Measurements from ENCODE around the gene AGAP3.

Gene AGAP3

DNA sequence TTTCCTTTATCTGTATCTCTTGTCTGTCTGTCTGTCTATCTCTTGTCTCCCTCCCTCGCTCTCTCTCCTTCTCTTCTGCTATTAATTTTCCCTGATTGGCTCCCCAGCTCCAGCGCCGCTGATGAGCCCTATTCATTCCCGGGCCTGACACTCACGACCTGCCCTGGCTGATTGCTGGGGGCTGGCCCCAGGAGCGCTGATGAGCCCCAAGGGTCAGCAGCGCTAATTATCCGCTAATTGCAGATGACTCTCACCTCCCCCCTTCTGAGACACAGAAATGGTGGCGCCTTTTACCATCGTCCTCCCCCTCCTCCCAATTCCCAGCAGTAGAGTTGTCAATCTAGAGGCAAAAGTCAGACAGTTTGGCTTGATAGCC is 82.5 kb downstream of the AGAP3 start:
- no peak for DNase-seq

DNA sequence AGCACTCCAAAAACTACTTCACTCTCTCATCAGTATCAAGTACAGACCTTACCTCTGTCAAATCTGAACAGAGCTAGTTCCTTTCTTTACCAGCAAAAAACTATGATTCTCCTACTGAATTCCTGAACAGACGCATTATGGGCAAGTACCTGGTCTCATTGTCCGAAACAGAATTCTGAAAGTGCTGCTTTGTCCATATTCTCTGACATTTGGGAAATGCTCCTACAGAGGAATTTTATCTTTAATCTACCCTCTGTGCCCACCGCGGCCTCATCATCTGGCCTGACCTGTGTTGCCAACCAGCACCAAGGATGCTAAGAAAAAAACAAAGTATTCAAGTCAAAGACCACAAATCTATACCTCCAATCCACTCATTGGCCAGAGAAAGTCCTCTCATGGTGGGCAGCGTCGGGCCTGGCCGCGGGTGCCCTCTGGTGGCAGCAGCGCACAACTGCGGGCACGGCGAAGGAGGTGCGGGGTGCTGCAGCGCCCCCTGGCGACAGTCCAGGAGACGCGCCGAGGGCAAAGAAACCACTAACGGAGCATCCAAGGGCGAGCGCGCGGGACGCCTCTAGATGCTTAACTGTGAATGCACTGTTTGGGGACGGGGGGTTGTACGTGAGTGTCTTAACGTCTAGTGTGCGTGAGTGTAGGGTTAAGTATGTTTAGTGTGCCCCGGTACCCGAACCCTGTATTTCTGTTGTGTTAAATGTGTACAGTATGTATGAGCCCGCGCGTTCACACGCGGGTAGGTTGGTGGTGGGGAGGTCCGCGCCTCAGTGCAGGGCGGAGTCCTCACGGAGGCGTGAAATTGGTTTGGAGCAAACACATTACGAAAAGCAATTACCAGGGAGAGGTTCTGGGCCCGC is 86.2 kb downstream of the AGAP3 start:
- no peak for DNase-seq

DNA sequence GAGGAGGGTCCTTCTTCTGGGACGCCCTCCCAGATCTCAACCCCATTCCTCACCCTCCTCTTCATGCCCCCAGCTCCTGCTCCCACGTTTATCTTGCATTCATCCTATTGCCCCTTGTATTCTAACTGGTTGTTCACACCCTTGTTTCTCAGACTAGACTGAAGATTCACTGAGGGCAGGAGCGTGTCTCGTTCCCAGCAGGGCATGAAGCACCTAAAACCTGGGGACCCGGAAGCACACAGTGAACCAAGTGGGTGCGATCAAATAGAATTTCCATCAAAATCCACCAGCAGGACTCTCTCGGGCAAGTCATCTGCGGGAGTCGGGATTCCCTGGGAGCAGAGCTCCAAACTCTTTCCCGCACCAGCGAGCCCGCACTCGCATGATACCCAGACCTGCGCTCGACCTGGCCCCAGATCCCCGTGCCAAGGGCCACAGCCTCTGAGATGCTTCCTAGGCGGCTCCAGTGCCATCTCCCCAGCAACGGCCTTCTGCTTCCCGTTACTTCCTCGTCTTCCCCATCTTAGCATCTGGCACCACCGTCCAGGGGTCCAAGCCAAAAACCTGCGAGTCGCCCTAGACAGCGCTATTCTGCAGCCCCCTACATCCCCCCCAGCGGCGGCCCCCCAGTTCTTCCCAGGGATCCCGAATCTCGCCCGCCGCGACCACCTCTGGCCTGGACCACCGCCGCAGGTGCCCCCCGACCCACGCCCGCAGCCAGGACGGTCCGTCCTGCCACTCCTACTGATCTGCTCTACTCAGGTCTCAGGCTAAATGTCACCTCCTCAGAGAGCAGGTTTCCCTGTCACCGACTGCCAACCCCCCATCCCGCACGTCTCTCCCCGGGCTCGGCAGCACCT is 87.3 kb downstream of the AGAP3 start:
- DNase-seq: no peak

DNA sequence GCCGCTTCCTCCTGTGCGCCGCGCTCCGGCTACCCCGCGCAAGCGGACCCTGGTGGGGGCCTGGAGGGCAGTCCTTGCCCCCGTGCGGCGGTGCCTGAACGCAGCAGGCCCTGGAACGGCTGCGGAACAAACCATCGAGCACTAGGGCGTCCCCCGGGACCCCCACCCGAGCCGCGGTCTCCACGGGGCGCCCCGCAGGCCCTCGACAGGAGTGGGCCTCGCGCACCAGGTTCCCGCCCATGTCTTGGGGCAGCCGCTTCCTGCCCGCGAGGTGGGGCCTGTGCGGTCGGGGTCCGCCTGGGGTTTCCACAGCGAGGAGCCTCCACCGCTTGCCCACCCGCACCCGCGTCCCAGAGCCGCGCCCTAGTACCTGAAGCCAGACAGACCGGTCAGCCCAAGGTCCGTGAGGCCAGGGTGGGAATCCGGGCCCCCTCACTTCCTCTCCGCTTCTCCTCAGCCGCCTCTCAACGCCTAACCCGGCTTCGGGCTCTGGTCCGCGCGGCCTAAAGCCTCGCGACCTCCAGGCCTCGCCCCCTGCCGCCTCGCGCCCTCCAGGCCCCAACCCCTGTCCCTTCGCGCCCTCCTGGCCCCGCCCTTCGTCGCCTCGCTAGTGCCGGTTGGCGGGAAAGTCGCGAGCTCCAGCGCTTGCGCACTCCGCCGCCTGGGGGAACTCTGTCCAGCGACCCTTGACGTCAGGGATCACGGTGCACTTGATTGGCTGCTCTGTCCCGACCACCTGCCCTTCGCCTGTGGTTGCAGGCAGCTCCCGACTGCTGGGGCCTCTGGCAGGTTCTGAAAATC is 88.2 kb downstream of the AGAP3 start:
- no peak for DNase-seq

DNA sequence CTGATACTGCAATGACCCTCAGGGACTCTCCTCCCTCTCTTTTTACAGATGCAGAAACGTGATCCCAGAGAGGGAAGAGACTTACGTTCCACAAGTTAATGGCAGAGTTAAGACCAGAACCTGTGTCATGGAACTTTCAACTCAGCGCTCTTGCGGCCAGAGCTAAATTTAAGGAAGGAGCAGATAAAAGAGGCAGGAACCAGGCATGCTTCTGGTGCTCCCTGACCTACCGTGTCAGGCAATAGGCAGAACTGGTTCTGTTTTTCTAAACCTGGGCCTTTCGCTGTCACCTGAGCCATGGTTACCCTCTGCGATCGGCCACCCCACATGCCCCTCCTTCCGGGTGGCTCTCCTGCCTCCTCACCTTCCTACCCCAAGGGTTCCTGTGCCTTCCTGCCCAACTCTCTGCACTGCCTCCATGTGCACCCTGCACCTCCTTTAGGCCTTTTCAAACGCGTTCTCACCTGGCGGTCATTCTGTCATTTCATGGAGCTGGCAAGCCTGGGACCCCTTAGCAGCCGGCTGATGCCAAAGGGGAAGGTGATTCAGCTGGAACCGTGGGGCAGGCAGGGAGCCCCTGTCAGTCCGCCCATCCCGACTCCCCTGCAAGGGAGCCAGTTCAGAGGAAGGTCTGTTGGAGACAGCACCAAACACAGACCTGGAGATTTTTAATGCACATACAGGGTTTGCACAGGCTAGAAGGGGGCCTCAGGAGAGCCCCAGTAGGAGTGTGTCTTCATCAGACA is 88.9 kb downstream of the AGAP3 start:
- no peak for DNase-seq

DNA sequence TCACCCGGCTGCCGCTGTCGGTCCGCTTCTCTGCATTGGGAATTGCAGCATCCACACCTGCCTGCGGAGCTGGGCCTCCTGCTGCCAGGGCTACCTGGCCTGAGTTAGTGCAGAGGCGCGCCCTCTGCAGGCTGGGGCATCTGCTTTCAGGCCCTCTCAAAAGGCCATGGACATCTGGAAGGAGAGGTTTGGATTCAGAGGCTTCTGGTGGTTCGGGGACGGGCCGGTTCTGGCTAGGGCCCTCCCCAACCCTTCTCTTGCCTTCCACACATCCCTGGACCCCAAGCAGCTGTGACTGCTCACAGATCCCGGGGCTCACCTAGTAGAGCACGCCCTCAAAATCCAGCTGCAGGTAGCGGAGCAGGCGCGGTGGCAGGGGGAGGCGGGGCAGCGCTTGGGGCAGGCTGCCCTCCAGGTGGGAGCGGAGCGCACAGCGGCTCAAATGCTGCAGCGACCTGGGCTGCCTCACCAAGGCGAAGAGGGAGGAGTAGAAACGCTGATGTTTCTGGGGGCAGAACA is 89.6 kb downstream of the AGAP3 start:
- DNase-seq: no peak

DNA sequence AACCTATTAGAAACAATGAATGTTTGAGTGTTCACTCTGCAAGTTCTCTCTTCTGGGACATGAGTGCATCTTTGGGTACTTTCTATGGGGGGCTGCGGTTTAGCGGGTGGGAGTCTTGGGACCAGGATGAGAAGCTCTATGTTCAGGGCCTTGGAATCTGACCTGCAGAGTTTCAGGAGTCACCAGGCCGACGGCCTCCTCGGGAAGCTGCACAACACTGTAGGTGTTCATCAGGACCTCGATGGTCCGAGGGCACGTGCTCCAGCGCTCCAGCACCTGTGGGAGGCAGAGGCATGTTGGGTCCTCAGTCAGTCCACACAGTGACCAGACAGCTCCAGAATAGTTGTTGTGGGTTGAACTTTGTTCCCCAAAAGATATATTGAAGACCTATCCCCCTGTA is 90.1 kb downstream of the AGAP3 start:
- no peak for DNase-seq

DNA sequence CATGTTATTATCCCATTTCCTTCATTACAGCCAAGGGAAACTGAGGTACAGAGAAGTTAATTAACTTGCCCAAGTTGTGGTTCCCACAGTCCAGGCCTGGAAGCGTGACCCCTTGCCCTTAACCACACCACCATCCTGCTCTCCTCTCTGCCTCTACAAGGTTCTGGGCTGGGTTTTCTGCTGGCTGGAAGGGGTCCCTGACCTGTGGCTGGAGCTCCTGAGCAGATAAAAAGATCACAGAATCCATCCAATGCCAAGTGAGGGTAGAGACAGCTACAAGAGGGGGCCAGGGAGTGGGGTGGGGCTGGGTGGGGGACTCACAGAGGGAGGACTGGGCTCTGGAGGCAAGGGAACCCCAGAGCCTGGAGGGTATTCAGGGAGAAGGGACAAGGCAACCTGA is 91.0 kb downstream of the AGAP3 start:
- no peak for DNase-seq

DNA sequence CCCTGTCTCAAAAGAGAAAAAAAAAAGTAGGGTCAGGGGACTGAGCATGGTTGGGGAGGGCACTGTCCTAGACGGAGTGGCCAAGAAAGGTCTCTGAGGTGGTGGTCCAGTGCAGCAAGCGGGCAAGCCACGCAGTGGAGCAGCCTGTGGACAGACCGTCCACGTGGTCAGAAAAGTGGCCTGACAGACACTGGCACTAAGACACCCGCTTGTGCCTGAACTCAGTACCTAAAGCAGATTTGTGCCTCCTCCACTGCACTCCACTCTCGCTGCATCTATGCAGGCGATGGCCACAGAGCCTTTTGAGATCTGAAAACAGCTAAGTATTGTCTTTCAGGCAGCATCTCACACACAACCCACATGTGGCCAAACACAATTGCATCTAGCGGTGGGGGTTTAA is 92.0 kb downstream of the AGAP3 start:
- DNase-seq: no peak

DNA sequence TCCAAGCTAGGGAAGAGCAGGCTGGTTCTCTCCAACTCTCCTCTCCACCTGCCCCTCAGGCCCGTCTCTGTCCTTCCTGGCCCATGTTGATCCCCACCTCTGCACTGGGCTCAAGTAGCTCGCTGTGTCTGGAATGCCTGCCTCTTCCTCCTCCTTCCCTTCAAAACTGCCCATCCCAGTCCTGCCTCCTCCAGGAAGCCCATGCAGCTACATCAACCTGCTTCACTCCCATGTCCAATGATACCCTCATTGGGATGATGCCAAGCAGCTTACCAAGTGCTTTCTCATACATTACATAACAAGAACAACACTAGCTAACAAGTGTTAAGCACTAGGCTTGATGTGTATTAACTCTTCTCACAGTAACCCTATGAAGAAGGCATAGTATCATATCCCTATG is 92.6 kb downstream of the AGAP3 start:
- no peak for DNase-seq

DNA sequence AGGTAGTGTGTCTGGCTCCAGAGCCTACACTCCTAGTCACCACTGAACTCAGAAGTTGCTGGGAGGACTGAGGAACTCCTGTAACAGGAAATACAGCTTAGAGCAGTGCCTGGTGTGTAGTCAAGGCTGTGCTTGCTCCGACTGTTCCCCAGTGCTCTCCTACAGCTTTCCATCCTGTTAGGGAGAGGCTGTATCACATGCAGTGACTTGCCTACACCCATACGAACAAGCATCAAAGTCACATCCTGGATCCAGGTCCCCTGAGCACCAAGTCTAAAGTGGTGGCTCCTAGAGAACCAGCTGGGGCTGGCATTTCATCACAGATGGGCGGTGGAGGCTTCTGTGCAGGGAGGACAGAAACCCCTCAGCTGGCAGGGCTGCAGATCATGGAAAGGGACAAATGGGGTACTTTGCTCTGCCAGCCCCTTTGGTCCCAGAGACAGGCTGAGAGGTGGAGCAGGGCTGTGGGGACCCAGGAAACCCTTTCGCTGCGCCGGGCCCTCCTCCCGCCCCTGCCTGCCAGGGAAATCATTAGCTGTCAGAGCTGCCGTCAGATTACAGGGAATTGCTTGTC is 93.1 kb downstream of the AGAP3 start:
- no peak for DNase-seq

DNA sequence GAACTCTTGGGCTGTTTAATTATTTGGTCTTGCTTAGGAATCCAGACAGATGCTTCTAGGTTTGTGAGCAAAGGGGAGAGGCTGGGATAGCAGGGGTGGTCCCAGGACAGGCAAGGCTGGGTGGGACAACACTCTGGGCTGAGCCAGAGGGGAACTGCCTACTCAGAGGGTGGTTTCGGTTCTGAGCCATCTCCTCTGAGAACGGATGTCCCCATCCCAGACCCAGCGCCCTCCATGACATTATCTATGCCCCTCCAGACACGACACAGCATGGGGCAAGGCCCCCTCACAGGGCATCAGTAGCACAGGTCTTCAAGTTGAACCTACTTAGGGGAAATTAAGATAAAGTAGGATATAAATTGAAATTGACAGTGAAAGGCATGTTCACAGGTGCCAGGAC is 93.7 kb downstream of the AGAP3 start:
- no peak for DNase-seq

DNA sequence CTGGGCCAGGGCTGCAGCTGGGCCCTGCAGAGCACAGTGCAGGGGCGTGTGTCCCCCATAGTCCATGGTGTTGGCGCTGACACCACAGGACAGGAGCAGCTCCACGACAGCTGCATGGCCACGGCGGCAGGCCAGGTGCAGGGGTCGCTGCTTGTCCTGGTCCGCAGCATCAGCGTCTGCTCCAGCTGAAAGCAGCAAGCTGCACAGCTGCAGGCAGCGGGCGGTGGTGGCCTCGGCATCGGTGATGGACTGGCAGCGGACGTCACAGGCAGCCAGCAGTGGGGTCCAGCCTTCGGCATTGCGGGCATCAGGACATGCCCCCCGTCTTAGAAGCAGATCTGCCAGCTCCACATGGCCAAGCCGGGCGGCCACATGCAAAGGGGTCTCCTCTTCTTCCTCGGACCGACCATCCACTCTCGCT is 94.7 kb downstream of the AGAP3 start:
- DNase-seq: no peak

DNA sequence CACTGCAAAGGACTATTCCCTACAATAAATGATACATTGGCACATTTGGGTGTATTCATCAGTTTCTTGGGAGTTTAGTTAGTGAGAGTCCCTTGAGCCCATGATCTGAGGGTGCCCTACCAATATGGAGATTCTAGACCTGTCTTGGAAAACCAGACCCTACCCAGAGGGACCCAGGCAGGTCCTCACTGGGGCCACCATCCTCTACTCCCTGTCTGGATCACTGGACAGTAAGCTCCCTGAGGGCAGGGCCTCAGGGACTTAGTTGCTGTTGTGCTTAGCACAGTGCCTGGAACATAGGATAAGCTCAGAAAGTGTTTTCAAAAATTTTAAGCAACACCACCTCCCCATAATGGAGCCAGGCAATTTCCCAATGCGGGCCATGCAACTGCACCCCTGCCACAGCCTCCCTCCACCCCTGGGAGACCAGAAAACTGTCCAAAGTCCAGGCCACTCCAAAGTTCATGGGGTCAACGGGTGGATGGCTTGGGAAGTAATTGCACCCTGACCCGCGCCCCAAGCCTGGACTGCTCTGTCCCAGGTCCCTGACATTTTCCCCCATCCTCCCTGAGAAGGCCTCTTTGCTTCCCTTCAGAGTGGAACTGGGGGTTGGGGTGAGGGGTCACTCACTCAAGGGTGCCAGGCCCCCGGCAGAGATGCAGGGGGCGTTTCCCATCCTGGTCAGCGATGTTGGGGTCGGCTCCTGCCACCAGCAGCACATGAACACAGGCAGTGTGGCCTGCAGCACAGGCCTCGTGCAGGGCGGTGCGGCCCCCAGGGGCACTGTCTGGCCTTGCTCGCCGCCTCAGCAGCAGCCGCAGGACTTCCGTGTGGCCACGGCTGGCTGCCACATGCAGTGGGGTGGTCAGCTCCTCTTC is 99.7 kb downstream of the AGAP3 start:
- DNase-seq: no peak

DNA sequence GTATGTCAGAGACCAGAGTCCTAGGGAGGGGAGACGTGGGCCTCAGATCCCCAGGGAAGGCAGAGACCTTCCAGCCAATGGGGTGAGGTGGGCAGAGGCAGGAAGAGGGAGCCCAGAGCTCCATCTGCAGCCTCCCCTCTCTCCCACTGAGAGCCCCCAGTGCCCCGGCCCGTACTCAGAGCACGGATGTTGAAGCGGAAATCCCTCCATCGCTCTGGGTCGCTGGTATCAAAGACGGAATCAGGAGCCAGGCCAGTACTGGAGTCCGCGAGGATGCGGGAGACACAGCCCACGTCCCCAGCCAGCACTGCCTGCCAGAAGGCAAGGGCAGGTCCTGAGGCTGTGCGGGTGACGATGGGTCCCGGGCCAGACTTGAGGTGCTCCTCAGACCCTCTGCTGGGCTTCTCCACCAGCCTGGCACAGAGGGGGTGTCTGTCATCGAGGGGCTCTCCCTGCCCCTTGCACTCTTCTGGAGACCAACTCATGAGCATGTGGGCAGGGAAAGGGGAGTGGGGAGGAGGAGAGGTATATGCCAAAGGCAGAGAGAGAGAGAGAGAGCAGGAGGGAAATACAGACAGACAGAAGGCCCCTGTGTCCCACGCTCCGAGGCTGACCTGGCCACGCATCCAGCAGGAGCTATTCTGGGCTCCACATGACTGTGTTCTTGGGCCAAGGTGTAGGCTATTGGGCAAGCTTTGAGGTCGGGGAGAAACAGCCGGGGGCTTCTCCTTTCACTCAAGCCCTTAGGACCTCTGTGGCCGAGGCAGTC is 100.5 kb downstream of the AGAP3 start, which contains the start of gene ASB10:
Gene ASB10 (minus strand): TSS at position 611 of the 769 bp plus-strand sequence. CDS start 120 bp downstream, at position 491.
- DNase-seq: no peak

DNA sequence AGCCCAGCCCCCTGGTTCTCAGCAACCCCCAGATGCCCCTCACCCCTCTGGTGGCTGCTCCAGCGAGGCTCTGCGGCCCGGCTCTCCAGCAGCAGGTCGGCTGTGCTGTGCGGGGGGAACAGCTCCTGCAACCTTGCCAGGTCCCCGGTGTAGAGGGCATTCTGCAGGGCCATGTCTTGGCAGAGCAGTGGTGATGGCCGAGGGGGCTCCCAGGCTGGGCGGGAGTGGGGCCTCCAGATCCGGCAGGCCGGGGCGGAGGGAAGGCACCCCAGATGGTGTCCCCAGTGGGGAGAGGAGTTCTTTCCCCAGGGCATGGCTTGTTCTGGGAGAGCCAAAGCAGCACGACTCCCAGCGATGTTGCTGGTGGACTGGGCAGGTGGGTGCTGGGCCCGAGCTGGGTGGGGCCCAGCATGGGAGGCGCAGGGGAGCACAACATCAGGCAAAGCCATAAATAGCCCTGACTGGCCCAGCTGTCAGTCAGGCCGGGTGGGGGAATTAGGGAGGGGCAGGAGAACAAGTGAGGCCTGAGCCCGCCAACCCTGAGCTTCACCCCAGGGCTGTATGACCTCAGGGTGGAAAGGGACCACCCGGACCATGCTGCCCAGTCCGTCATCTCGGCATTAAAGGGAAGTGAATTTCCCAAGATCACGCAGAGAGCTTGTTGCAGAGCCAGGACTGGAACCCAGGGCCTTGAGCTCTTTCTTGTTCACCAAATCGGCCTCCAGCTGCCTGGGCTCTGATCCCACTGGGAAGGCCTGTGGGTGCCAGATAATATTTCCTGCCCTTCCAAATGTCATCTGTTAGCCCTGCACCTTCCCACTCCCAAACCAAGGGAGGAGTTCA is 101.4 kb downstream of the AGAP3 start:
- no peak for DNase-seq

DNA sequence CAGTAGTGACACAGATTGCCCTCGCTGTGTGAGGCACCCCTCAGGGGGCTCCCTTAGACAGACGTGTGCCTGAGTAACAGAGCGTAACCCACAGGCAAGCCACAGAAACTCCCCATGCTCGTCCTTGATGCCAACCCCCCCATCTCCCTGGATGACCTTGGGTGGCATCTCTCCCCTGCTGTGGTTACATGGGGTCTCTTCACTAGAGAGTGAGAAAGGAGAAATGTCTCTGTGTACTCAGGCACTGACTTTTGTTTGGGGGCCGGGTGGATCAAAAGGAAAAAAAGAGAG is 101.9 kb downstream of the AGAP3 start:
- no peak for DNase-seq

DNA sequence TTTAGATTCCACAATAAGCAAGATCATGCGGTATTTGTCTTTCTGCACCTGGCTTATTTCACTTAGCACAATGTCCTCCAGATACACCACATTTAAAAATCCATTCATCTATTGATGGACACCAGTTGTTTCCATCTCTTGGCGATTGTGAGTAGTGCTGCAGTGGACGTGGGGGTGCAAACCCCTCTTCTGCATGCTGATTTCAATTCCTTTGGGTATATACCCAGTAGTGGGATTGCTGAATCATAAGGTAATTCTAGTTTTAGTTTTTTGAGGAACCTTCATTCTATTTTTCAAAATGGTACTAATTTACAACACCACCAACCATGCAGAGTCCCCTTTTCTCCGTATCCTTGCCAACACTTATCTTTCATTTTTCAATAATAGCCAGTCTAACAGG is 102.8 kb downstream of the AGAP3 start:
- no peak for DNase-seq

DNA sequence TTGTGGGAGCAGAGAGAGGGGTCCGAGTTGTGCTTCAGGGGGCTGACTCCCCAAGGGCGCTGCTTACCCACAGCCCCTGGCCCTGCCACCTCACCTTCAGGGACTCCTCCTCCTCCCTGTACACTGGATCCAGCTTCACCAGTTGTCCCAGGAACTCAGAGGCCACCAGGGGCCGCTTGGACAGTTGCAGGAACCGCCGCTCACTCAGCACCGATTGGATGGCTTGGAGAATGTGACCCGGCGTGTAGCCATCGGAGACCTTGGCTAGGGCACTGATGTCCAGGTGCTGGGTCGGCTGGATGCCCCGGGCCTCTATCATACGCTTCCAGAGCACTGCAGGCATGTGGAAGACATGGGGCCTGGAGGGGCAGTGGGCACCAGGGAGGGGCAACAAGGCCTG is 105.3 kb downstream of the AGAP3 start:
- DNase-seq: no peak
